Liver (tissue), 3 donors: ENCODE data around the gene DDX59.

ENCODE experiments used
- ATF3 ChIP-seq: IDR thresholded peaks from 2 replicates; pipeline ENCODE4 v1.6.1; 2016; ENCODE audit warnings: antibody characterized with exemption
- CTCF ChIP-seq: fragments of 150-350 bp; IDR thresholded peaks from 2 replicates; pipeline ENCODE4 v1.5.1; 2017; ENCODE audit warnings: improper control_type of control experiment, low read depth, low read length; ENCODE audit not compliant: missing input control
- HNF4A ChIP-seq, 2 donors: conservative IDR thresholded peaks; 2 replicates each; pipeline ENCODE4 v1.6.1; 2016; ENCODE audit warnings: antibody characterized with exemption in 2 of 2, mild to moderate bottlenecking in 2 of 2
- JUND ChIP-seq, 2 donors: IDR thresholded peaks; 2 replicates each; pipeline ENCODE4 v1.6.1; 2016; ENCODE audit warnings: antibody characterized with exemption in 2 of 2
- MAX ChIP-seq: IDR thresholded peaks from 2 replicates; pipeline ENCODE4 v1.6.1; 2016; ENCODE audit warnings: antibody characterized with exemption
- RAD21 ChIP-seq, 2 donors: IDR thresholded peaks; 2 replicates each; pipeline ENCODE4 v1.6.1; 2016; ENCODE audit warnings: antibody characterized with exemption in 2 of 2, mild to moderate bottlenecking in 2 of 2
- REST ChIP-seq: IDR thresholded peaks from 2 replicates; pipeline ENCODE4 v1.6.1; 2016; ENCODE audit warnings: antibody characterized with exemption, mild to moderate bottlenecking
- RXRA ChIP-seq, 2 donors: IDR thresholded peaks; 2 replicates each; pipeline ENCODE4 v1.6.1; 2017 to 2018; ENCODE audit warnings: antibody characterized with exemption in 2 of 2, mild to moderate bottlenecking in 1 of 2
- TAF1 ChIP-seq: conservative IDR thresholded peaks from 2 replicates; pipeline ENCODE4 v1.6.1; 2016; ENCODE audit warnings: antibody characterized with exemption, mild to moderate bottlenecking
- YY1 ChIP-seq: IDR thresholded peaks from 2 replicates; pipeline ENCODE4 v1.6.1; 2016; ENCODE audit warnings: antibody characterized with exemption, mild to moderate bottlenecking
- ZBTB33 ChIP-seq: IDR thresholded peaks from 2 replicates; pipeline ENCODE4 v1.6.1; 2016; ENCODE audit warnings: antibody characterized with exemption
- donor health status: healthy.
- donor health status: healthy.

- TF ChIP-seq RAD21 (IDR thresholded peaks at IDR 0.05) (no peak), CTCF (no peak), MAX (no peak), HNF4A (conservative IDR thresholded peaks at IDR 0.05) (no peak), JUND (IDR thresholded peaks at IDR 0.05) (no peak), ATF3 (no peak), TAF1 (no peak), RXRA (IDR thresholded peaks at IDR 0.05) (no peak), ZBTB33 (no peak), YY1 (no peak), REST (no peak)
Observed at GRCh38 chr1:200714504-200715187, 44.9 kb upstream of the DDX59 start.
